Uterus (tissue), 2 donors: ENCODE measurements around the gene CH25H.

Experiments
- POLR2A ChIP-seq, 2 donors: fragments of 450-650 bp; IDR thresholded peaks; one replicate each; pipeline ENCODE4 v1.6.1; 2016; ENCODE audit warnings: antibody characterized with exemption in 2 of 2, mild to moderate bottlenecking in 1 of 2, moderate library complexity in 1 of 2
- TF ChIP-seq, protein P1 (sequence below), 4 experiments: fragments of 200-600 bp in 2 of 4; fragments of 450-650 bp in 2 of 4; sonication (generic) in 2 of 4; IDR thresholded peaks; one replicate each; pipeline ENCODE4 v1.5.1; 2016 to 2019; ENCODE audit warnings: antibody characterized with exemption in 4 of 4, mild to moderate bottlenecking in 2 of 4, moderate library complexity in 1 of 4

DNA sequence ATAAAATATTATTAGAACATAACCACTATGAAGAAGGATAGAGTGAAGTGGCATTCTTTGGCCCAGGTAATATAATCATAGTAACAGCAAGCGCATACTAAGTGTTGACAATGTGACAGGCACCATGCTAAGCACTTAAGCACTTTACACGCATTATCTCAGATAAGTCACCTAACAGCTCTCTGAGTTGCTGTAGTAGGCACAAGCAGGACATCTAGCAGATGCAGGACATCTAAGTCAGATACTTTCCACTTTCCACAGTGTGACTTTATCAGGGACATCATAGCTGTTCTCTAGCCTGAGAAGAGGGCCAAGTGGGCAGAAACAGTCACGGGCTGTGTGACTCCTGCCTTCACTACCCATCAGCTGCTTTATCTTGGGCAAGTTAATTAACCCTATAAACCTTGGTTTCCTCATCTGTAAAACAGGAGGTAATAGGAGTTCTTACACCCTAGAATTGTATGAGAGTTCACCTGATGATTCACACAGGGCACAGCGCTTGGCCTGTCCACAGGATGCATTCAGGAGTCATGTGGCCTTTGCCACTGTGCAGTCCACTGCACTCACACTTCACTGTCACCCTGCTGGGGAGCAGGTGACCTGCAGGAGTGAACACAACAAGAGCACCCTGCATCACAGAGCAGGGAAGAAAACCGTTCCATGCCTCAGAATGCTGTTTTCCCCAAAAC is 32.0 kb upstream of the CH25H start:
- TF ChIP-seq, protein P1, sequence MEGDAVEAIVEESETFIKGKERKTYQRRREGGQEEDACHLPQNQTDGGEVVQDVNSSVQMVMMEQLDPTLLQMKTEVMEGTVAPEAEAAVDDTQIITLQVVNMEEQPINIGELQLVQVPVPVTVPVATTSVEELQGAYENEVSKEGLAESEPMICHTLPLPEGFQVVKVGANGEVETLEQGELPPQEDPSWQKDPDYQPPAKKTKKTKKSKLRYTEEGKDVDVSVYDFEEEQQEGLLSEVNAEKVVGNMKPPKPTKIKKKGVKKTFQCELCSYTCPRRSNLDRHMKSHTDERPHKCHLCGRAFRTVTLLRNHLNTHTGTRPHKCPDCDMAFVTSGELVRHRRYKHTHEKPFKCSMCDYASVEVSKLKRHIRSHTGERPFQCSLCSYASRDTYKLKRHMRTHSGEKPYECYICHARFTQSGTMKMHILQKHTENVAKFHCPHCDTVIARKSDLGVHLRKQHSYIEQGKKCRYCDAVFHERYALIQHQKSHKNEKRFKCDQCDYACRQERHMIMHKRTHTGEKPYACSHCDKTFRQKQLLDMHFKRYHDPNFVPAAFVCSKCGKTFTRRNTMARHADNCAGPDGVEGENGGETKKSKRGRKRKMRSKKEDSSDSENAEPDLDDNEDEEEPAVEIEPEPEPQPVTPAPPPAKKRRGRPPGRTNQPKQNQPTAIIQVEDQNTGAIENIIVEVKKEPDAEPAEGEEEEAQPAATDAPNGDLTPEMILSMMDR (IDR thresholded peaks at IDR 0.05): no peak
- TF ChIP-seq POLR2A (IDR thresholded peaks at IDR 0.05): no peak
